Measurements from ENCODE around the gene TFRC.

TFRC gene

DNA sequence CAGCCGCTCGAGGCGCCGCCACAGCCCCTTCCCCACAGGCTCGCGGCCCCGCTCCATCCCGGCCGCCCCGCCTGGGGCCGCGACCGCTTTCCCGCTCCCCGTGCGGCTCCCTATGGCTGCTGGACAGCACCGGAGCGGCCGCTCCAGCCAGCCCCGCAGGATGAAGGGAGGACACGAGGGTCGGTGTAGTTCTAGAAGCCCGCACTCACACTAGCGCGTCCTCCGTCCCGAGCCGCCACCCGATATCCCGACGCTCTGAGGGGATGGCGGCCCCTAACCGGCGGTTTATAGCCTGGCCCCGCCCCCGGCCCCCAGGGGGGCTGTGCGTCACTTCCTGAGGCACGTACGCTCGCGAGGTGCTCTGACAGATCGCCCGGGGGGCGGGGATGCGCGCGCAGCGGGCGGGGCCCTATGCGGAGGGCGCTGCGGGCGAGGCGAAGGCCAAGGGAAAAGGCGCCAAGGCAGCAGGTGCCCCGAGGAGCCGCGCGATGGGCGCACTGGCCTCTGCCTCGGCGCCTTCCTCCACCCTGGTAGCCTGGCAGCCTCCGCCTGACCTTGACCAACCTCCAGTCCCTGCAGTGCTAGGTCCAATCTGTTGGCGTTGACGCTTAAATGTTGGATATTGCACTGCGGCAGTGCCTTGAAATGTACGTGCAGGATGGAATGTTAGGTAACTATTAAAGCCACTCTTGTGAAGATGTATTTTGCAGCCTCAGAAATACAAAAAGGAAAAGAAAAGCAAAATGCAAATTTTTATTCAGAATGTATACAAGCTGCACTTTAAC, at the start of gene TFRC:
Gene TFRC (minus strand): TSS at position 257 of the 785 bp plus-strand sequence. CDS start 4,991 bp downstream, outside the sequence.
- TF ChIP-seq, protein P1, sequence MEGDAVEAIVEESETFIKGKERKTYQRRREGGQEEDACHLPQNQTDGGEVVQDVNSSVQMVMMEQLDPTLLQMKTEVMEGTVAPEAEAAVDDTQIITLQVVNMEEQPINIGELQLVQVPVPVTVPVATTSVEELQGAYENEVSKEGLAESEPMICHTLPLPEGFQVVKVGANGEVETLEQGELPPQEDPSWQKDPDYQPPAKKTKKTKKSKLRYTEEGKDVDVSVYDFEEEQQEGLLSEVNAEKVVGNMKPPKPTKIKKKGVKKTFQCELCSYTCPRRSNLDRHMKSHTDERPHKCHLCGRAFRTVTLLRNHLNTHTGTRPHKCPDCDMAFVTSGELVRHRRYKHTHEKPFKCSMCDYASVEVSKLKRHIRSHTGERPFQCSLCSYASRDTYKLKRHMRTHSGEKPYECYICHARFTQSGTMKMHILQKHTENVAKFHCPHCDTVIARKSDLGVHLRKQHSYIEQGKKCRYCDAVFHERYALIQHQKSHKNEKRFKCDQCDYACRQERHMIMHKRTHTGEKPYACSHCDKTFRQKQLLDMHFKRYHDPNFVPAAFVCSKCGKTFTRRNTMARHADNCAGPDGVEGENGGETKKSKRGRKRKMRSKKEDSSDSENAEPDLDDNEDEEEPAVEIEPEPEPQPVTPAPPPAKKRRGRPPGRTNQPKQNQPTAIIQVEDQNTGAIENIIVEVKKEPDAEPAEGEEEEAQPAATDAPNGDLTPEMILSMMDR (conservative IDR thresholded peaks at IDR 0.05) = no peak
- peak; percentile 78 for TF ChIP-seq ZFX (IDR thresholded peaks at IDR 0.05)
- H3K27ac ChIP-seq = peak within 1 kb of the TSS; percentile 99

DNA sequence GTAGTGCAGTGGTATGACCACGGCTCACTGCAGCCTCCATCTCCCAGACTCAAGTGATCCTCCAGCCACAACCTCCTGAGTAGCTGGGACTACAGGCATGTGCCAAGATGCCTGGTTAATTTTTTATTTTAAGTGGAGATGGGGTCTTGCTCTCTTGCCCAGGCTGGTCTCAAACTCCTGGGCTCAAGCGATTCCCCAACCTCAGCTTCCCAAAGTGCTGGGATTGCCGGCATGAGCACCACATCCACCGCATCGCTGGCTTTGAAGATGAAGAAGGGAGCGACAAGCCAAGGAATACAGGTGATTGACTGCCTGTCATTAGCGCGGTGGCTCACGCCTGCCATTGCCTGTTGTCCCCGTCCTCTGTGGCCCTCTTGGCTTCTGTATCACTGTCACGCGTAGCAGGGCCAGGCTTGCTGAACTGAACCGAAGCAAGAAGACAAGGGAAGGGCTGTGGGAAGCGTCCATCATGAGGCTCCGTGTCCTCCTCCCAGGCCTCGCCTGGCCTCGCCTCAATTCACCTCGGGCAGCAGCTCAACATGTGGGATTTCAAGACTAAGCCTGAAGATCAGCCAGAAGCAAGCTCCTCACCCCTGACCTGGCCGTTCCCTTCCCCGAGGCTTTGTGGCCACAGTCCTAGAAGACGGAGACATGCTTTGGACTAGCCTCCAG, 46.4 kb upstream of the TFRC start:
- no peak overlapping the region for H3K27ac ChIP-seq
- TF ChIP-seq ZFX (IDR thresholded peaks at IDR 0.05) = no peak
- TF ChIP-seq, protein P1 (conservative IDR thresholded peaks at IDR 0.05) = no peak

DNA sequence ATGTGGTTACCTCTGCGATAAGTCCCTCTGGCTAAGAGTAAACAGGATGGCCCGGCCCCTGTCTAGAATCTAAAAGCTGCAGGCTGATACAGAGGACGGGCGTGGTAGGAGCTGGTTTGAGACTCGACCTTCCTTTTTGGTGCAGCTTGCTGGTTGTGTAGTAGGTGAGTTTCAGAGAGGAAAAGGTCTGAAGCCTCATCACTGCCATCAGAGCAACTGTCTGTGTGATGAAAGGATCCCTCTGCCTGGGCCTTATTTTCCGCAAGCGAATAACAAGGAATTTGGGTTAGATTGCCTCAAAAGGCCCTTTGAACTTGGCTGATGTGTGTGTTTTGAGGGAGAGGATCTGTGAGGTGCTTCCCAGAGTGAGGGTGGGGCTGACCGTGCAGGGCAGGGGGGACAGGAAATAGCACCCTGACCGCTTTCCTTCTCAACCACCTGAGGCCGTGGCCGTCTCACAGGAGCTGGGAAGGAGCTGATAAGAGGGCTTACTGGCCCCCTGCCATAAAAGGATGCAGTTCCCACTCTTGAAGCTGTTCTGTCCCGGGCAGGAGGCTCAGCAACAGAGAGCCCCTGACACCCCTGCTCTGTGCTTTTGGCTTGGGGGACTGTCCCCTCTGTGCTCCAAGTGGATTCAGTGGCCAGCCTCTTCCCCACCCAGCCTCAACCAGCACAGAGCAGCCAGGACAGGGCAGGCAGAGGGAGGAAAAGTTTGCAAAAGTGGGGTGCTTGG, 45.6 kb upstream of the TFRC start:
- no peak overlapping the region for H3K27ac ChIP-seq
- no peak for TF ChIP-seq ZFX (IDR thresholded peaks at IDR 0.05)
- TF ChIP-seq, protein P1 (conservative IDR thresholded peaks at IDR 0.05) = no peak

DNA sequence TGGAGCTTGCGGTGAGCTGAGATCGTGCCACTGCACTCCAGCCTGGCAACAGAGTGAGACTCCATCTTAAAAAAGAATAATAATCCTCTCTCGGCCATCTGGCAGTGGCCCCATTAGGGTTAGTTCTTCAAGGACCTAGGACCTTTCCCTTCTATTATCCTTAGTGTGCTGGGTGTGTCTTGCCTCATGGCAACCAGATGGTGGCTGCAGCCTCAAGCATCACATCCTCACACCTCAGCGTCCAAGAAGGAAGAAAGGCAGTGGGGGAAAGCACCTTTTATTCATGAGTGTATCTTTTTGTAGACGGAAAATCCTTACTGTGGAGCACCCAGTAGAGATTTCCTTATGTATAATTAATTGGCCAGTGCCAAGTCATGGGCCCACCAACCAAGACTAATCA, 42.7 kb upstream of the TFRC start:
- no peak for TF ChIP-seq ZFX (IDR thresholded peaks at IDR 0.05)
- TF ChIP-seq, protein P1 (conservative IDR thresholded peaks at IDR 0.05) = no peak
- no peak overlapping the region for H3K27ac ChIP-seq

DNA sequence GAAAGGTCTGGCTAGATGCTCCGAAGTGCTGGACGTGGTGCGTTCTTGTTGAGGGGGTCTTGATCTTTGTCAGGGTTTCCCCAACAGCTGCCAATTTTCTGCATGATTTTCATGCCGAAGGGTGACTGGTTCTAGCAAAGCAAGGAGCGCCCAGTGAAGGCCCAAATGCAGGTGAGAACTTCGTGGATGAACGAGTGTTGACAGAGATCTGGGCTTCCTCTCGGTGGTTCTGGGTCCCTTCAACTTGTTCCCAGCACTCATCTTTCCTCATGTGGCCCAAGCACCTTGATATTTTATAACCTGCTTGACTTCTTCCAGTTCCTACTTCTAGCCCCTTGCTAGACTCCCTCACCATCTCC, 40.8 kb upstream of the TFRC start:
- no peak overlapping the region for H3K27ac ChIP-seq

DNA sequence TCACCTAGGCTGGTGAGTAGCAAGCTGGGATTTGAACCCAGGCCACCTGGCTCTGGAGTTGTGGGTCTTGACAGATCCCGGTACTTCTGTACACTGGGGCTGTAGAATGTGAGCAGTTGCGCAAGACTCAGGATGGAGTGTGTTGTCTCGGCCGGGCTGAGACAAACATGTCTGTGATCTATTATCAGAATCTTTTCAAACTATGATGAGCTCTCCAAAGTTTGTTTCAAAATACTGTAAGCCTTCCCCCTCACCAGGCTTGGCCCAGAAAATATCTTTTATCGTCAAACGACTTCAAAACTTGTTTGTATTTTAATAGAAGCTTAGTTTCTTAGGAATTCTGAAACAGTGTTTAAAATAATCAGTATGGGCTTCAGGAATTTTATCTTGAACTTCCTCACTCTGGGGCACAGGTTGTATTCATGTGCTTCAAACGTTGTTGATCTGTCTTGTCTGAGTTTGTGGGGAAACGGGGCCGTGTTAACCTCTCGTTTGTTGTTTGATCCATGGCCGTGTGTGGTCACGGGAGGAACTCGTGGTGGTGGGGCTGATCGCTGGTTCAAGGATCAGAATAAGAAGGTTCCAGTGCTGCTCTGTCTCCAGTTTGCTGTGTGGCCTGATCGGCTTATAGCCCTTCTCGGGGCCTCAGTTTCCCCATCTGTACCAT, 40.3 kb upstream of the TFRC start:
- TF ChIP-seq ZFX (IDR thresholded peaks at IDR 0.05) = no peak
- TF ChIP-seq, protein P1 (conservative IDR thresholded peaks at IDR 0.05) = no peak
- no peak overlapping the region for H3K27ac ChIP-seq

More for the DNA sequence above, 40.8 kb upstream of the TFRC start:
- no peak for TF ChIP-seq ZFX (IDR thresholded peaks at IDR 0.05)
- TF ChIP-seq, protein P1 (conservative IDR thresholded peaks at IDR 0.05) = no peak

Measured in C4-2B (cell line).